BLaER1 treated with 17β-estradiol and CSF1 and Interleukin-3, amounts not matched to agents 10 nM and 100 nM (cell line): ENCODE results near the gene TMF1.
A peak's percentile ranks its signal among the peaks of the same experiment; 100 is the strongest.

Experiments
- H3K27ac ChIP-seq, 11 experiments: shearing (Covaris generic); formaldehyde crosslinking; 2 replicates each; pipeline ENCODE4 v1.8.1; 2022
- H3K27me3 ChIP-seq, 11 experiments: shearing (Covaris generic); formaldehyde crosslinking; 2 replicates each; pipeline ENCODE4 v1.8.1; 2022
- H3K36me3 ChIP-seq, 11 experiments: shearing (Covaris generic); formaldehyde crosslinking; 2 replicates each; pipeline ENCODE4 v1.8.1; 2022
- H3K4me1 ChIP-seq, 10 experiments: shearing (Covaris generic); formaldehyde crosslinking; 2 replicates each; pipeline ENCODE4 v1.8.1; 2022
- H3K4me2 ChIP-seq, 11 experiments: shearing (Covaris generic); formaldehyde crosslinking; 2 replicates each; pipeline ENCODE4 v1.8.1; 2022
- H3K4me3 ChIP-seq, 10 experiments: shearing (Covaris generic); formaldehyde crosslinking; 2 replicates each; pipeline ENCODE4 v1.8.1; 2022
- H3K9ac ChIP-seq, 11 experiments: shearing (Covaris generic); formaldehyde crosslinking; 2 replicates each; pipeline ENCODE4 v1.8.1; 2022
- H3K9me3 ChIP-seq, 11 experiments: shearing (Covaris generic); formaldehyde crosslinking; replicated peaks in 1 of 11; 2 replicates each; pipeline ENCODE4 v1.8.1; 2022
- H4K20me1 ChIP-seq, 11 experiments: shearing (Covaris generic); formaldehyde crosslinking; 2 replicates each; pipeline ENCODE4 v1.8.1; 2022
- Cebpa-rat ChIP-seq, 11 experiments: shearing (Covaris generic); IDR thresholded peaks; 2 replicates each; pipeline ENCODE4 v1.8.1; 2022

The TMF1 gene

GRCh38 chr3:69005071-69005790 lies 46.9 kb downstream of the TMF1 start:
- Histone ChIP-seq H3K9me3 (no peaks in the 10 kb centered on the region), H3K4me1 (no peaks in the 10 kb centered on the region), H3K27me3 (no peaks in the 10 kb centered on the region), H4K20me1 (no peaks in the 10 kb centered on the region), H3K9ac (no peak overlapping the region), H3K27ac (no peak overlapping the region), H3K4me2 (no peak overlapping the region), H3K36me3 (peaks cover 78 to 100% (median 85%) of the 10 kb centered on the region in 11 experiments), H3K4me3 (no peak overlapping the region)
- no peak for TF ChIP-seq Cebpa-rat (IDR thresholded peaks at IDR 0.05)

GRCh38 chr3:69004138-69004537 lies 48.0 kb downstream of the TMF1 start:
- H3K36me3 ChIP-seq = peaks cover 78 to 100% (median 90%) of the 10 kb centered on the region in 11 experiments

GRCh38 chr3:68999605-69000004 lies 52.5 kb downstream of the TMF1 start:
- peaks cover 0 to 4% (median 0%) of the 10 kb centered on the region in 11 experiments; a peak in 2 of 22 replicates for H3K9me3 ChIP-seq

More at GRCh38 chr3:69004138-69004537, 48.0 kb downstream of the TMF1 start:
- Histone ChIP-seq H3K4me3 (no peak overlapping the region), H3K27ac (no peak overlapping the region), H3K9me3 (no peaks in the 10 kb centered on the region), H3K4me1 (peaks cover 0 to 1% (median 0%) of the 10 kb centered on the region in 10 experiments; a peak in 3 of 20 replicates), H3K9ac (no peak overlapping the region), H3K4me2 (no peak overlapping the region), H4K20me1 (no peaks in the 10 kb centered on the region), H3K27me3 (no peaks in the 10 kb centered on the region)
- TF ChIP-seq Cebpa-rat (IDR thresholded peaks at IDR 0.05) = no peak

GRCh38 chr3:68999158-68999557 lies 53.0 kb downstream of the TMF1 start:
- H3K27me3 ChIP-seq = no peaks in the 10 kb centered on the region
- no peak overlapping the region for H3K9ac ChIP-seq

More at GRCh38 chr3:68999605-69000004, 52.5 kb downstream of the TMF1 start:
- Histone ChIP-seq H3K36me3 (peaks cover 72 to 98% (median 87%) of the 10 kb centered on the region in 11 experiments), H3K4me1 (peaks cover 0 to 9% (median 0%) of the 10 kb centered on the region in 10 experiments; a peak in 3 of 20 replicates), H3K9ac (no peak overlapping the region), H3K4me2 (no peak overlapping the region), H4K20me1 (no peaks in the 10 kb centered on the region), H3K27ac (no peak overlapping the region), H3K27me3 (no peaks in the 10 kb centered on the region), H3K4me3 (no peak overlapping the region)
- no peak for TF ChIP-seq Cebpa-rat (IDR thresholded peaks at IDR 0.05)

GRCh38 chr3:68997887-68998286 lies 54.2 kb downstream of the TMF1 start:
- no peak overlapping the region for H3K4me2 ChIP-seq
- no peak overlapping the region for H3K9ac ChIP-seq
- H4K20me1 ChIP-seq = no peaks in the 10 kb centered on the region
- no peak overlapping the region for H3K27ac ChIP-seq
- no peaks in the 10 kb centered on the region for H3K27me3 ChIP-seq
- H3K36me3 ChIP-seq = peaks cover 72 to 98% (median 87%) of the 10 kb centered on the region in 11 experiments
- peaks cover 0 to 9% (median 0%) of the 10 kb centered on the region in 10 experiments; a peak in 3 of 20 replicates for H3K4me1 ChIP-seq
- TF ChIP-seq Cebpa-rat (IDR thresholded peaks at IDR 0.05) = no peak
- H3K9me3 ChIP-seq = peaks cover 9 to 22% (median 11%) of the 10 kb centered on the region in 11 experiments; a peak in 18 of 22 replicates
- no peak overlapping the region for H3K4me3 ChIP-seq

More at GRCh38 chr3:68999158-68999557, 53.0 kb downstream of the TMF1 start:
- Histone ChIP-seq H3K4me1 (peaks cover 0 to 9% (median 0%) of the 10 kb centered on the region in 10 experiments; a peak in 3 of 20 replicates), H3K36me3 (peaks cover 72 to 98% (median 87%) of the 10 kb centered on the region in 11 experiments), H3K4me2 (no peak overlapping the region), H3K27ac (no peak overlapping the region), H4K20me1 (no peaks in the 10 kb centered on the region), H3K9me3 (peaks cover 0 to 9% (median 0%) of the 10 kb centered on the region in 11 experiments; a peak in 6 of 22 replicates), H3K4me3 (no peak overlapping the region)
- TF ChIP-seq Cebpa-rat (IDR thresholded peaks at IDR 0.05) = no peak

- no peak overlapping the region for H3K27ac ChIP-seq
- no peak overlapping the region for H3K9ac ChIP-seq
- no peaks in the 10 kb centered on the region for H3K27me3 ChIP-seq
- H4K20me1 ChIP-seq = no peaks in the 10 kb centered on the region
- no peak for TF ChIP-seq Cebpa-rat (IDR thresholded peaks at IDR 0.05)
- H3K9me3 ChIP-seq = peaks cover 15 to 36% (median 20%) of the 10 kb centered on the region in 11 experiments; a peak in 18 of 22 replicates
- H3K4me1 ChIP-seq = peaks cover 0 to 9% (median 0%) of the 10 kb centered on the region in 10 experiments; a peak in 3 of 20 replicates
- no peak overlapping the region for H3K4me3 ChIP-seq
- peak overlapping the region in 1 of 11 experiments; percentile 21; a peak in 1 of 22 replicates for H3K4me2 ChIP-seq
- H3K36me3 ChIP-seq = peaks cover 70 to 98% (median 86%) of the 10 kb centered on the region in 11 experiments
These were observed 55.7 kb downstream of the TMF1 start for GRCh38 chr3:68996356-68996995.

- H4K20me1 ChIP-seq = no peaks in the 10 kb centered on the region
- no peak overlapping the region for H3K4me2 ChIP-seq
- H3K4me3 ChIP-seq = no peak overlapping the region
- peaks cover 10 to 24% (median 16%) of the 10 kb centered on the region in 11 experiments; a peak in 18 of 22 replicates for H3K9me3 ChIP-seq
- no peak for TF ChIP-seq Cebpa-rat (IDR thresholded peaks at IDR 0.05)
- peaks cover 0 to 2% (median 0%) of the 10 kb centered on the region in 10 experiments; a peak in 2 of 20 replicates for H3K4me1 ChIP-seq
- no peak overlapping the region for H3K27ac ChIP-seq
- H3K27me3 ChIP-seq = no peaks in the 10 kb centered on the region
- H3K36me3 ChIP-seq = peaks cover 65 to 95% (median 76%) of the 10 kb centered on the region in 11 experiments
- no peak overlapping the region for H3K9ac ChIP-seq
These were observed 63.4 kb downstream of the TMF1 start for GRCh38 chr3:68988740-68989139.

GRCh38 chr3:68987322-68987721 lies 64.8 kb downstream of the TMF1 start:
- no peaks in the 10 kb centered on the region for H4K20me1 ChIP-seq
- TF ChIP-seq Cebpa-rat (IDR thresholded peaks at IDR 0.05) = no peak
- peaks cover 54 to 95% (median 69%) of the 10 kb centered on the region in 11 experiments for H3K36me3 ChIP-seq
- no peak overlapping the region for H3K4me2 ChIP-seq
- H3K27ac ChIP-seq = no peak overlapping the region
- H3K9me3 ChIP-seq = peaks cover 0 to 9% (median 2%) of the 10 kb centered on the region in 11 experiments; a peak in 16 of 22 replicates
- H3K27me3 ChIP-seq = no peaks in the 10 kb centered on the region
- H3K4me1 ChIP-seq = peaks cover 0 to 16% (median 0%) of the 10 kb centered on the region in 10 experiments; a peak in 4 of 20 replicates
- H3K4me3 ChIP-seq = no peak overlapping the region
- H3K9ac ChIP-seq = no peak overlapping the region
